BLaER1 (cell line): ENCODE data around the gene THRAP3.

Source experiments
- H3K27ac ChIP-seq: shearing (Covaris generic); formaldehyde crosslinking; 2 replicates; pipeline ENCODE4 v1.8.1; 2022
- H3K27me3 ChIP-seq: shearing (Covaris generic); formaldehyde crosslinking; 2 replicates; pipeline ENCODE4 v1.8.1; 2022
- H3K36me3 ChIP-seq: shearing (Covaris generic); formaldehyde crosslinking; 2 replicates; pipeline ENCODE4 v1.8.1; 2022
- H3K4me1 ChIP-seq: shearing (Covaris generic); formaldehyde crosslinking; 2 replicates; pipeline ENCODE4 v1.8.1; 2022
- H3K4me2 ChIP-seq: shearing (Covaris generic); formaldehyde crosslinking; 2 replicates; pipeline ENCODE4 v1.8.1; 2022
- H3K4me3 ChIP-seq: shearing (Covaris generic); formaldehyde crosslinking; 2 replicates; pipeline ENCODE4 v1.8.1; 2022
- H3K9ac ChIP-seq: shearing (Covaris generic); formaldehyde crosslinking; 2 replicates; pipeline ENCODE4 v1.8.1; 2022
- H3K9me3 ChIP-seq: shearing (Covaris generic); formaldehyde crosslinking; 2 replicates; pipeline ENCODE4 v1.8.1; 2022
- H4K20me1 ChIP-seq: shearing (Covaris generic); formaldehyde crosslinking; 2 replicates; pipeline ENCODE4 v1.8.1; 2022
- Cebpa-rat ChIP-seq: shearing (Covaris generic); IDR thresholded peaks from 2 replicates; pipeline ENCODE4 v1.8.1; 2022

The THRAP3 gene

GRCh38 chr1:36337830-36338229 lies 113.6 kb downstream of the THRAP3 start:
- Histone ChIP-seq H3K9ac (peak overlapping the region; percentile 60; the same call in 1 of the 2 replicates), H3K9me3 (0 out of 2 replicates have a peak, but pooled peaks cover 4% of the 10 kb centered on the region), H3K4me2 (peak overlapping the region; percentile 96), H3K36me3 (peaks cover 4% of the 10 kb centered on the region; the same call in 1 of the 2 replicates), H4K20me1 (no peaks in the 10 kb centered on the region), H3K27me3 (no peaks in the 10 kb centered on the region), H3K27ac (peak overlapping the region; percentile 77), H3K4me3 (no peak overlapping the region), H3K4me1 (peaks cover 91% of the 10 kb centered on the region)
- TF ChIP-seq Cebpa-rat: no peak

DNA sequence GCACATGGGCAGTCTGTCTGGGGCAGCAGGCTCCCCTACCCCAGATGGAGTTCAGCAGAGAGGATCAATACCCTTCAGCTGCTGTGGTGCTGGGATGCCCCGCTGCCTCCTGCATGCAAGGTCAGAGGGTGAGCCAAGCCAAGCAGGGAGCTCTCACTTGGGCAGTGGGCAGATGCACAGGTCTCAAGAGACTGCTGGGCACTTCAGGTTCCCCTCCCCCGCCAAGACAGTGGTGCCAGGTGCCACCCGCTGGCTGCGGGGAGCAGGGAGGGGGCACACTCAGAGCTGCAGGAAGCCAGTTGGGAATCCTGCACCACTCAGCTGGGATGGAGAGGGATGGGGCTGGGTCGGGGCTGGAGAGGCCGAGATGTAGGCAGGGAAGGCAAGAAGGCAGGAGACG lies 115.0 kb downstream of the THRAP3 start:
- H3K4me1 ChIP-seq: peaks cover 87% of the 10 kb centered on the region
- peak overlapping the region; percentile 60 for H3K9ac ChIP-seq
- H3K27me3 ChIP-seq: no peaks in the 10 kb centered on the region
- H3K4me3 ChIP-seq: peak overlapping the region; percentile 32; the same call in 1 of the 2 replicates
- peak overlapping the region; percentile 77 for H3K27ac ChIP-seq
- peaks cover 14% of the 10 kb centered on the region for H3K36me3 ChIP-seq
- no peaks in the 10 kb centered on the region for H4K20me1 ChIP-seq
- H3K9me3 ChIP-seq: no peaks in the 10 kb centered on the region
- TF ChIP-seq Cebpa-rat: no peak
- H3K4me2 ChIP-seq: peak overlapping the region; percentile 96

DNA sequence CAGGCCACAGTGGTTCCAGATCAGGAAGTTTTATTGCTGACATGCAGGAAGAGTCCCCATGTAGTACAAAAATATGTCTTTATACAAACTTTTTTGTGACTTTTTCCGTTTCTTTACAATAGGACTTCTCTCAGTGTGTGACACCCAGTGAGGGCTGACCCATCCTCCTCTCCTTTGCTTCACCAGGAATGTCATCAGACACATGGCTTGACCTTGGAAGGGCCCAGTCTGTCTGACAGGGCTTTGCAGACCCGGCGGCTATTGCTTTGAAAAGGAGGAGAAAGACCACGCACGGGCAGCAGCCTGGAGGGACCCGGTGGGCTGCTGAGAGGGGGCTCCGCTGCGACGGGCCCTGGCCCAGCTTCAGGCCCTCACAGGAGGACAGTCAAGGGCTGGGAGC lies 115.4 kb downstream of the THRAP3 start:
- no peaks in the 10 kb centered on the region for H3K27me3 ChIP-seq
- H4K20me1 ChIP-seq: no peaks in the 10 kb centered on the region
- H3K4me2 ChIP-seq: peak overlapping the region; percentile 96
- H3K4me1 ChIP-seq: peaks cover 83% of the 10 kb centered on the region
- H3K9ac ChIP-seq: peak overlapping the region; percentile 60; the same call in 1 of the 2 replicates
- no peaks in the 10 kb centered on the region for H3K9me3 ChIP-seq
- H3K27ac ChIP-seq: peak overlapping the region; percentile 77
- no peak for TF ChIP-seq Cebpa-rat
- H3K36me3 ChIP-seq: peaks cover 14% of the 10 kb centered on the region
- H3K4me3 ChIP-seq: no peak overlapping the region

GRCh38 chr1:36341626-36342320 lies 117.5 kb downstream of the THRAP3 start:
- H3K4me2 ChIP-seq: no peak overlapping the region
- no peaks in the 10 kb centered on the region for H3K27me3 ChIP-seq
- 0 out of 2 replicates have a peak overlapping the region, but pooled peaks have one; percentile 23 for H3K9ac ChIP-seq
- H3K27ac ChIP-seq: peak overlapping the region; percentile 77
- H3K4me3 ChIP-seq: no peak overlapping the region
- TF ChIP-seq Cebpa-rat: no peak
- peaks cover 33% of the 10 kb centered on the region for H3K36me3 ChIP-seq
- peaks cover 65% of the 10 kb centered on the region for H3K4me1 ChIP-seq
- H4K20me1 ChIP-seq: no peaks in the 10 kb centered on the region
- H3K9me3 ChIP-seq: no peaks in the 10 kb centered on the region

- Histone ChIP-seq H3K27me3 (no peaks in the 10 kb centered on the region), H3K9ac (peak overlapping the region; percentile 31; the same call in 1 of the 2 replicates), H3K27ac (peak overlapping the region; percentile 52), H3K4me1 (peaks cover 57% of the 10 kb centered on the region), H3K4me2 (peak overlapping the region; percentile 54), H4K20me1 (no peaks in the 10 kb centered on the region), H3K4me3 (no peak overlapping the region), H3K36me3 (peaks cover 40% of the 10 kb centered on the region), H3K9me3 (no peaks in the 10 kb centered on the region)
- TF ChIP-seq Cebpa-rat: no peak
Observed at GRCh38 chr1:36342426-36343185, 118.4 kb downstream of the THRAP3 start.

DNA sequence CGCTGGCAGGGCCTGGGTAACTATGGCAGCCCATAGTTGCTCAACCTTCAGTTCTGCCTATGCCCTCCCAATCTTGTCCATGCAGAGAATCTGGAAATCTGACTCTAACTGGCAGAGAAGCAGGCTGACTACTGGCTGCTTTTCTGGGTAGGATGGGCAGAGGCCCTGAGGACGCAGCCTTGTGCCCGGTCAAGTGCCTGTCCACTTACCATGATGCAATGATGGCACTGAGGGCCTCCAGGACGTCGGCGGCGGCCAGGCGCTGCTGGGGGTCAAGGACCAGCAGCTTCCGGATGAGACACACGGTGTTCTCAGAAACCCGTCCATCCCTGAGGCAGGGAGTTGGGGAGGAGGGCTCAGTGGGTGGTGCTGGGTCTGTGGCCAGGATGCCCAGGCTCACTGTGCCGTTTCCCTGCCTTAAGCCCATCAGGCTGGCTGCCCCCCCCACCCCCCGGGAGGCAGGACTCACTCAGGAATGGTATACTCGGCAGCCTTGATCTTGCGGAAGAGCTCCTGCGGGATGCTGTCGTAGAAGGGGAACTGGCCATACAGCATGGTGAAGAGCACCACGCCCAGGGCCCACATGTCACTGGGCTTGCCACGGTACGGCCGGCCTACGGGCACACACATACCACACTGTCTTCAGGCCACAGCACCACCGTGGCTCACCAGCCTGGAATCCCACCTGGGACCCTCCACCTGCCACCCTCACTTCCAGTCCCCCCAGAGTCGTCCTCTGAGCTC lies 119.6 kb downstream of the THRAP3 start:
- H3K27me3 ChIP-seq: no peaks in the 10 kb centered on the region
- H3K4me1 ChIP-seq: peaks cover 45% of the 10 kb centered on the region
- peaks cover 52% of the 10 kb centered on the region for H3K36me3 ChIP-seq
- H4K20me1 ChIP-seq: no peaks in the 10 kb centered on the region
- no peaks in the 10 kb centered on the region for H3K9me3 ChIP-seq
- no peak overlapping the region for H3K27ac ChIP-seq
- TF ChIP-seq Cebpa-rat: no peak
- no peak overlapping the region for H3K4me2 ChIP-seq
- H3K9ac ChIP-seq: no peak overlapping the region
- H3K4me3 ChIP-seq: no peak overlapping the region

DNA sequence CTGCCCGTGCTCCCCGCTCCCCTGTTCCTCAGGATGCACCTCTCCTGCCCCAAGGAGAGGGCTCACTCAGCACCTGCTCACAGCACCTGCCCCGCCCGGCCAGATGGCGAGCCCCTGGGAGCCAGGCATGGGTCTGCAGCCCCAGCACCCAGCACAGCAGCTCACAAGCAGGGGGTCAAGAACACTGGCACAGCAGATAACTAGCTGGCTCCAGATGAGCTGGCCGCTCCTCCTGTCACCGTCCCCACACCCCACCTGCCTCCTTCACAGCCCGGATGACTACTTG lies 120.1 kb downstream of the THRAP3 start:
- no peak overlapping the region for H3K4me2 ChIP-seq
- H4K20me1 ChIP-seq: no peaks in the 10 kb centered on the region
- H3K9ac ChIP-seq: no peak overlapping the region
- no peaks in the 10 kb centered on the region for H3K9me3 ChIP-seq
- H3K4me3 ChIP-seq: no peak overlapping the region
- peaks cover 44% of the 10 kb centered on the region for H3K4me1 ChIP-seq
- H3K27ac ChIP-seq: no peak overlapping the region
- no peak for TF ChIP-seq Cebpa-rat
- no peaks in the 10 kb centered on the region for H3K27me3 ChIP-seq
- peaks cover 55% of the 10 kb centered on the region for H3K36me3 ChIP-seq

DNA sequence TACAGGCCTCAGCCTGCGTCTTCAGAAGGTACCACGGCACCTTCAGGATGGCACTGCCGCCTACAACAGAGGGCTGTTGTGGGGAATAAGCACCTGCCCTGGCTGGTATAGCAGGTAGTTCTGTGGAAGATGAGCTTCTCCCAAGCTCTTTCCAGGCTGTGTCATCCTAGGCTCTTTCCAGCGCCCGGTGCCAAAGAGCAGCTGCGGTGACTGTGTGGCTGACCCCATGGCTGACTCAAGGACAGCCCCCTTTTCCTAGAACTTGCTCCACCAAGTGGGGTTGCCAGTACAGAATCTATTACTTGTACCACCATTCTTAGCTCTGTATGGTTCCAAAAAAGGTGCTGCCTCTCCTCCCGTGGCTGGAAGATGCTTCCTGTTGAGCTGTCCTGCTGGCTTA lies 121.1 kb downstream of the THRAP3 start:
- Histone ChIP-seq H3K4me2 (no peak overlapping the region), H4K20me1 (no peaks in the 10 kb centered on the region), H3K4me3 (no peak overlapping the region), H3K4me1 (peaks cover 44% of the 10 kb centered on the region), H3K36me3 (peaks cover 59% of the 10 kb centered on the region), H3K9ac (no peak overlapping the region), H3K9me3 (no peaks in the 10 kb centered on the region), H3K27me3 (no peaks in the 10 kb centered on the region), H3K27ac (no peak overlapping the region)
- no peak for TF ChIP-seq Cebpa-rat

DNA sequence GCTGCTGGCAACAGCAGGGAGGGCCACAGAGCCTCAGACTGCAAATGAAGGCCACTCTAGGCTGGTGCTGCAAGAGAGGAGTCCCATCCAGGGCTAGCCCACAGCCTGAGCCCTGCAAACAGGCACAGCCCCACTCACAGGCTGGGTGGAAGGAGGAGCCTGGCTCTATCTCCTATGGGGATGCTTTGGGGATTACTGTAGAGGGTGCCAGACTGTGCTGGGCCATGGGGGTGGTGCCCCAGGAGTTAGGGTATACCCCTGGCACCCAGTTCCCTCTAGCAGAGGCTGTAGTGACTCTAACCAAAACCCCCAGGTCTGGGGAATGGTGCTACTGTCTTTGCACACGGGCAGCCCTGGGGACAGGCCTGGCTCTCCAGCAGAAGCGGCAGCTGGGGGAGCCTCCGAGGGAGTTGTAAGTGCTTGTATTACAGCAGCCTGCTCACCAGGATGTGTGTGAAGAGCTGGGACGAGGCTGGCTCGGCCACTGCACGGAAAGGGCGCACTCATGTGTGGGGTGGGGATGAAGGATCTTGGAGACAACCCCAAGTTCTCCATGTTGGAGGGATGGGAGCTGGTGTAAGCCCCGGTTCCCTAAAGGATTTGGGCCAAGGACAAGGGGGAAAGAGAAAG lies 122.6 kb downstream of the THRAP3 start:
- Histone ChIP-seq H3K4me1 (peaks cover 48% of the 10 kb centered on the region), H4K20me1 (peaks cover 14% of the 10 kb centered on the region; the same call in 1 of the 2 replicates), H3K36me3 (peaks cover 55% of the 10 kb centered on the region), H3K4me3 (no peak overlapping the region), H3K27me3 (no peaks in the 10 kb centered on the region), H3K9ac (0 out of 2 replicates have a peak overlapping the region, but pooled peaks have one; percentile 8), H3K27ac (peak overlapping the region; percentile 20; the same call in 1 of the 2 replicates), H3K4me2 (no peak overlapping the region), H3K9me3 (no peaks in the 10 kb centered on the region)
- no peak for TF ChIP-seq Cebpa-rat
